ENCODE data around the gene ASTN2.

GRCh38 chr9:117205806-117206205 lies 209.1 kb downstream of the ASTN2 start:
- TF ChIP-seq POLR2A (IDR thresholded peaks at IDR 0.05) (no peak), CTCF (IDR thresholded peaks at IDR 0.05) (no peak)

Measured in thyroid gland (tissue), 4 donors.